Naive thymus-derived CD4-positive, alpha-beta T cell (primary cell): Measurements from ENCODE around the gene C3AR1. TPM values are rescaled to one million over a fixed set of nuclear protein-coding genes. Genes with fewer than 3 reads are reported as not detected.

Experiments
- ATAC-seq: fragments of 150-1000 bp; cut with Tn5 transposase; 2 replicates; pipeline ENCODE4 v1.10.0; 2021; ENCODE audit warnings: mild to moderate bottlenecking, moderate library complexity
- CTCF ChIA-PET: fragments of 350-600 bp; sonication (Branson Sonifier 250); formaldehyde crosslinking; loops from one replicate; lab custom pipeline; 2021; ENCODE audit warnings: antibody characterized with exemption; lab: Charles Lee
- POLR2A ChIA-PET: fragments of 350-600 bp; sonication (Branson Sonifier 250); formaldehyde crosslinking; loops from one replicate; lab custom pipeline; 2021; ENCODE audit warnings: antibody characterized with exemption, inconsistent platforms; lab: Charles Lee
- DNase-seq, 9 donors: peaks; one replicate each; pipeline versions ENCODE4 v3.0.0 to v3.0.0-alpha.2; 2020 to 2022; ENCODE audit warnings: mixed read lengths in 1 of 9
- H3K27ac ChIP-seq: one replicate; pipeline ENCODE4 v1.7.0; 2013; ENCODE audit warnings: mild to moderate bottlenecking, low read depth, low read length, moderate library complexity
- H3K27me3 ChIP-seq, 2 donors: one replicate each; pipeline ENCODE4 v1.7.0; 2013; ENCODE audit warnings: low read length in 2 of 2, mild to moderate bottlenecking in 2 of 2, moderate library complexity in 2 of 2; ENCODE audit not compliant: control insufficient read depth in 2 of 2, insufficient read depth in 2 of 2
- H3K36me3 ChIP-seq, 3 experiments: 1 replicate in 2 of 3; 2 replicates in 1 of 3; pipeline ENCODE4 v1.7.0; 2013; ENCODE audit warnings: low read length in 3 of 3, mild to moderate bottlenecking in 3 of 3, moderate library complexity in 1 of 3; ENCODE audit not compliant: insufficient read depth in 3 of 3, control insufficient read depth in 2 of 3
- H3K4me1 ChIP-seq, 2 donors: one replicate each; pipeline ENCODE4 v1.7.0; 2013; ENCODE audit warnings: low read length in 2 of 2, mild to moderate bottlenecking in 2 of 2, moderate library complexity in 1 of 2; ENCODE audit not compliant: control insufficient read depth in 2 of 2, insufficient read depth in 2 of 2
- H3K4me3 ChIP-seq: 2 replicates; pipeline ENCODE4 v1.7.0; 2013; ENCODE audit warnings: mild to moderate bottlenecking, low read length
- H3K9me3 ChIP-seq, 3 experiments: 1 replicate in 2 of 3; 2 replicates in 1 of 3; pipeline ENCODE4 v1.7.0; 2013; ENCODE audit warnings: low read length in 3 of 3; ENCODE audit not compliant: control insufficient read depth in 2 of 3
- H3K27ac Mint-ChIP-seq, 9 donors: one replicate each; pipeline ENCODE4 v1.8.0; 2020 to 2022; ENCODE audit warnings: mixed read lengths in 9 of 9, mild to moderate bottlenecking in 8 of 9, moderate library complexity in 5 of 9, inconsistent platforms in 2 of 9
- H3K27me3 Mint-ChIP-seq, 5 donors: one replicate each; pipeline ENCODE4 v1.8.0; 2021 to 2022; ENCODE audit warnings: mixed read lengths in 5 of 5, mild to moderate bottlenecking in 1 of 5
- H3K36me3 Mint-ChIP-seq, 5 donors: one replicate each; pipeline ENCODE4 v1.8.0; 2020 to 2022; ENCODE audit warnings: mixed read lengths in 5 of 5, mild to moderate bottlenecking in 3 of 5, inconsistent platforms in 1 of 5
- H3K4me1 Mint-ChIP-seq, 7 donors: one replicate each; pipeline ENCODE4 v1.8.0; 2020 to 2022; ENCODE audit warnings: mixed read lengths in 7 of 7, mild to moderate bottlenecking in 3 of 7, inconsistent platforms in 1 of 7
- H3K4me3 Mint-ChIP-seq, 10 donors: one replicate each; pipeline ENCODE4 v1.8.0; 2020 to 2022; ENCODE audit warnings: mild to moderate bottlenecking in 10 of 10, mixed read lengths in 10 of 10, moderate library complexity in 6 of 10, inconsistent platforms in 2 of 10
- H3K9me3 Mint-ChIP-seq, 11 donors: one replicate each; pipeline ENCODE4 v1.8.0; 2020 to 2022; ENCODE audit warnings: mixed read lengths in 11 of 11, mild to moderate bottlenecking in 4 of 11, inconsistent platforms in 1 of 11, moderate library complexity in 1 of 11
- intact Hi-C, 2 donors: fragments of 100-400 bp; cut with micrococcal nuclease; formaldehyde crosslinking; loops; one replicate each; pipeline ENCODE4 v1.15.1; 2023
- polyA plus RNA-seq, 2 donors: library from polyadenylated mRNA; unstranded; fragments of 300-500 nt; fragmentation: Illumina TruSeq; gene quantifications; one replicate each; pipeline ENCODE4 v1.2.3, GENCODE V29; 2021
- total RNA-seq, 6 experiments: library from RNA in 5 of 6; stranded (reverse) in 5 of 6; gene quantifications; 1 replicate in 5 of 6; 2 replicates in 1 of 6; pipeline ENCODE4 v1.2.3 and lab custom pipeline; 2021 to 2026

Gene C3AR1
- total and polyA plus RNA-seq, 7 experiments from 2014 or later, result 0.54 to 12.7 (median 2.7) TPM

GRCh38 chr12:8081251-8081920 lies 15.2 kb upstream of the C3AR1 start:
- DNase-seq, result peak in 7 of 9 donors; percentile 14 to 43 (median 31)
- peaks cover 34 to 92% (median 57%) of the 10 kb centered on the region in 7 donors for H3K4me1 Mint-ChIP-seq
- peak overlapping the region; percentile 92 to 100 (median 98) for H3K27ac Mint-ChIP-seq
- CTCF ChIA-PET, result interaction anchor here (0.6 to 7.8 kb wide), 2 partner anchors 36 to 940 kb away, joined by 5 to 158 read pairs; no protein-coding TSS in a partner anchor
- Histone ChIP-seq H3K27me3 (no peaks in the 10 kb centered on the region), H3K4me3 (peak overlapping the region; percentile 91), H3K4me1 (peaks cover 27 to 56% of the 10 kb centered on the region in 2 donors), H3K27ac (peak overlapping the region; percentile 94), H3K36me3 (no peaks in the 10 kb centered on the region), H3K9me3 (no peaks in the 10 kb centered on the region)
- peak overlapping the region; percentile 86 to 99 (median 95) for H3K4me3 Mint-ChIP-seq
- peaks cover 0 to 1% (median 0%) of the 10 kb centered on the region in 11 donors for H3K9me3 Mint-ChIP-seq
- intact Hi-C loops, result loop anchor here (2.0 to 10.0 kb wide), 3 partner anchors 147 to 1397 kb away; partner anchors contain the start of genes PEX5 (in 1 of the 2) and ZNF384 (in 1 of the 2)
- H3K27me3 Mint-ChIP-seq, result no peaks in the 10 kb centered on the region
- H3K36me3 Mint-ChIP-seq, result peaks cover 3 to 13% (median 4%) of the 10 kb centered on the region in 5 donors
- POLR2A ChIA-PET, result interaction anchor here (0.6 to 10.0 kb wide), 9 partner anchors 15 to 1229 kb away, joined by 3 to 178 read pairs (median 5); partner anchors contain the start of genes C3AR1, FOXJ2 and USP5
- ATAC-seq, result no peak

GRCh38 chr12:8080120-8080519 lies 14.0 kb upstream of the C3AR1 start:
- Histone ChIP-seq H3K9me3 (no peaks in the 10 kb centered on the region), H3K27me3 (no peaks in the 10 kb centered on the region), H3K4me3 (no peak overlapping the region), H3K4me1 (peaks cover 27 to 54% of the 10 kb centered on the region in 2 donors), H3K36me3 (no peaks in the 10 kb centered on the region), H3K27ac (peak overlapping the region; percentile 94)
- DNase-seq, result no peak
- Mint-ChIP-seq H3K36me3 (peaks cover under 1 to 10% (median 4%) of the 10 kb centered on the region in 5 donors), H3K9me3 (peaks cover 0 to 1% (median 0%) of the 10 kb centered on the region in 11 donors), H3K27me3 (no peaks in the 10 kb centered on the region), H3K4me3 (peak overlapping the region; percentile 1 to 95 (median 58)), H3K4me1 (peaks cover 30 to 80% (median 53%) of the 10 kb centered on the region in 7 donors), H3K27ac (peak overlapping the region; percentile 1 to 100 (median 97))
- CTCF ChIA-PET, result interaction anchor here (1.1 to 7.8 kb wide), 2 partner anchors 14 to 34 kb away, joined by 3 to 158 read pairs; partner anchors contain the start of gene C3AR1
- ATAC-seq, result no peak
- intact Hi-C loops, result loop anchor here (2.0 to 10.0 kb wide), 3 partner anchors 145 to 1395 kb away; partner anchors contain the start of genes PEX5 (in 1 of the 2) and ZNF384 (in 1 of the 2)
- POLR2A ChIA-PET, result interaction anchor here (1.1 to 10.0 kb wide), 3 partner anchors 41 to 146 kb away, joined by 4 to 178 read pairs (median 5); partner anchors contain the start of gene FOXJ2

DNA sequence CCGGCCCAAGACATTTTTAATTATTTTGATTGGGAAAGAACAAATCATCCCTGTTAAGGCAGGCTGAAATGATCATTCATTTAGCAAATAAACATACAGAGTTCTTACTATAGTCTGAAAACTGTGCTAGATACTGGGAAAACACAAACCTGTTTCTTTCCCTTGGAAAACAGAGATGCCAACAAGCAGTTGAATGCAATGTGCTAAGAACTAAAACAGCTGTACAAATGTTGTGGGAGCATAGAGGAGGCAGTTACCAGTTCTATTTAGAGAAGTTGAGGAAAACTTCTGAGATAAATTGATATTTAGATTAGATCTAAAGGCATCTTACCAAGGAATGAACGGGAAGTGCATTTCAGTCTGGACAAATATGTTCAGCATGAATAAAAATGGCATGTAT lies 12.8 kb upstream of the C3AR1 start:
- ChIA-PET POLR2A (interaction anchor here (1.0 to 10.0 kb wide), 11 partner anchors 13 to 219 kb away, joined by 3 to 178 read pairs (median 6); partner anchors contain the start of genes C3AR1, FOXJ2 and SLC2A3), CTCF (interaction anchor here (0.9 to 7.8 kb wide), 15 partner anchors 10 to 219 kb away, joined by 4 to 158 read pairs (median 12); partner anchors contain the start of gene C3AR1)
- Histone ChIP-seq H3K27ac (peak overlapping the region; percentile 94), H3K4me3 (no peak overlapping the region), H3K9me3 (no peaks in the 10 kb centered on the region), H3K4me1 (peaks cover 22 to 44% of the 10 kb centered on the region in 2 donors), H3K36me3 (no peaks in the 10 kb centered on the region), H3K27me3 (no peaks in the 10 kb centered on the region)
- intact Hi-C loops, result loop anchor here (1.0 kb wide), 8 partner anchors 13 to 219 kb away; partner anchors contain the start of genes C3AR1 (in 1 of the 2) and FOXJ2 (in 1 of the 2)
- peak overlapping the region in 7 of 10 donors; percentile 29 to 95 (median 50) for H3K4me3 Mint-ChIP-seq
- no peak for DNase-seq
- peaks cover 0 to 2% (median 0%) of the 10 kb centered on the region in 5 donors for H3K27me3 Mint-ChIP-seq
- H3K27ac Mint-ChIP-seq, result peak overlapping the region in 8 of 9 donors; percentile 86 to 100 (median 98)
- peaks cover 0 to 4% (median 0%) of the 10 kb centered on the region in 5 donors for H3K36me3 Mint-ChIP-seq
- ATAC-seq, result no peak
- H3K4me1 Mint-ChIP-seq, result peaks cover 23 to 69% (median 43%) of the 10 kb centered on the region in 7 donors
- H3K9me3 Mint-ChIP-seq, result peaks cover 0 to 1% (median 0%) of the 10 kb centered on the region in 11 donors

GRCh38 chr12:8078398-8078797 lies 12.2 kb upstream of the C3AR1 start:
- peaks cover 0 to 3% (median 0%) of the 10 kb centered on the region in 5 donors for H3K36me3 Mint-ChIP-seq
- peak in 8 of 9 donors; percentile 36 to 82 (median 78) for DNase-seq
- H3K27ac Mint-ChIP-seq, result peak overlapping the region in 8 of 9 donors; percentile 86 to 100 (median 98)
- Histone ChIP-seq H3K9me3 (no peaks in the 10 kb centered on the region), H3K4me1 (peaks cover 21 to 40% of the 10 kb centered on the region in 2 donors), H3K36me3 (no peaks in the 10 kb centered on the region), H3K27me3 (no peaks in the 10 kb centered on the region), H3K4me3 (no peak overlapping the region), H3K27ac (peak overlapping the region; percentile 94)
- peaks cover 0 to 2% (median 0%) of the 10 kb centered on the region in 5 donors for H3K27me3 Mint-ChIP-seq
- peak; percentile 45 for ATAC-seq
- intact Hi-C loops, result loop anchor here (1.0 kb wide), 8 partner anchors 12 to 218 kb away; partner anchors contain the start of genes C3AR1 (in 1 of the 2) and FOXJ2 (in 1 of the 2)
- ChIA-PET POLR2A (interaction anchor here (0.6 to 10.0 kb wide), 14 partner anchors 9 to 219 kb away, joined by 3 to 178 read pairs (median 6); partner anchors contain the start of genes C3AR1, FOXJ2 and SLC2A3), CTCF (interaction anchor here (0.6 to 7.8 kb wide), 22 partner anchors 9 to 219 kb away, joined by 3 to 158 read pairs (median 9); partner anchors contain the start of gene C3AR1)
- H3K4me3 Mint-ChIP-seq, result peak overlapping the region in 6 of 10 donors; percentile 18 to 49 (median 30)
- peaks cover 19 to 63% (median 41%) of the 10 kb centered on the region in 7 donors for H3K4me1 Mint-ChIP-seq
- H3K9me3 Mint-ChIP-seq, result peaks cover 0 to 1% (median 0%) of the 10 kb centered on the region in 11 donors

GRCh38 chr12:8077207-8077606 lies 11.0 kb upstream of the C3AR1 start:
- Mint-ChIP-seq H3K27me3 (peaks cover 0 to 2% (median 0%) of the 10 kb centered on the region in 5 donors), H3K4me1 (peaks cover 11 to 51% (median 30%) of the 10 kb centered on the region in 7 donors), H3K27ac (peak overlapping the region in 6 of 9 donors; percentile 1 to 100 (median 61)), H3K9me3 (peaks cover 0 to 1% (median 0%) of the 10 kb centered on the region in 11 donors), H3K4me3 (no peak overlapping the region), H3K36me3 (no peaks in the 10 kb centered on the region)
- Histone ChIP-seq H3K9me3 (no peaks in the 10 kb centered on the region), H3K27me3 (no peaks in the 10 kb centered on the region), H3K27ac (no peak overlapping the region), H3K36me3 (no peaks in the 10 kb centered on the region), H3K4me3 (no peak overlapping the region), H3K4me1 (peaks cover 15 to 36% of the 10 kb centered on the region in 2 donors)
- ATAC-seq (no peak), DNase-seq (no peak)
- intact Hi-C loops, result no loop called here
- CTCF ChIA-PET, result interaction anchor here (1.0 to 7.8 kb wide), 8 partner anchors 10 to 214 kb away, joined by 3 to 158 read pairs (median 11); partner anchors contain the start of gene C3AR1
- POLR2A ChIA-PET, result interaction anchor here (0.7 to 10.0 kb wide), 5 partner anchors 9 to 143 kb away, joined by 3 to 178 read pairs (median 6); partner anchors contain the start of genes FOXJ2 and SLC2A3
